ENCODE measurements around the gene DLD. TPM values are rescaled to one million over a fixed set of nuclear protein-coding genes. Genes with fewer than 3 reads are reported as not detected.

The DLD gene
- total RNA-seq, 1 donor from 2014 or later = 342 TPM

DNA sequence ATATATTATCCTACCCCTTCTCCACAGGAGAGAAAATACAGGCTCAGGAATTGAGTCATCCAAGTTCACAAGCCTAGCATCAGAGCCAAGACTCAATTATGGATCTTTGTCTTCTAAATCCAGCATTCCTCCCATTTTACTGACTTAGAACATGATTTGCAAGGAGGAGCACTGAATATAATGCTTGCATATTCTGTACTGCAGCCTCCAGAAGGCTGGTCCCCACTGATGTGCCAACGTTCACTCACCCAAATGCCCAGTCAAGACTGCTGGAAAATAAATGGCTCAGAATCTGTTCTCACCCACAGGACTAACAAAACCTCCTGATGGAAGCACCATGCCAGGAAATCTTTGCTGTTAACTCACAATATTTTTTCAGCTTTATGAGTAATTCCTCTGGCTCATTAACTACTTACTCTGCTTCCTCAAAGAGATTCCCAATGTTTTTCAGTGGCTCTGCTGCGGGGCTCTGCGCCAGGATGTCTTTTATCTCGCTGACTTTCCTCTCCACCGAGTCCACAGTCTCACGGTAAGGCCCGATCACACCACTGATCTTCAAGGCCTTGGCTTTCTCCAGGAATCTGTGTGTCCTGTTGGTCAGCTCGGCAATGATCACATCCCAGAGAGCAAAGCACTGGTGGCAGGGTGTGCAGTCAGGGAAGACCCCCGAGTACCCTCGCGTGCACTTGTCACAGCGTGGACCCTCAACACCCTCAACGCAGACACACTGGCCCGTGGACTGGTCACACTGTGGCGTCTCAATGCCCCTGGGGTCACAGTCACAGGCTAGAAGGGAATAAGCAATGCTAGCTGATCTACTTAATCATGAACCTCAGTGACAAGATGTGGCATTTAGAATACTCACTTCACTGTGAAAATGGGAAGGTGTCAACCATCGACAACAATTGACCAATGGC lies 48.8 kb downstream of the DLD start:
- DNase-seq = peak; percentile 71
- Histone ChIP-seq H3K4me1 (peaks cover 71% of the 10 kb centered on the region), H3K36me3 (peaks cover 61% of the 10 kb centered on the region), H3K27ac (replicated peaks) (peak overlapping the region; percentile 69), H3K9me3 (replicated peaks) (no peaks in the 10 kb centered on the region), H3K4me3 (no peak overlapping the region), H3K27me3 (ENCODE audit: low read depth) (no peaks in the 10 kb centered on the region)
- TF ChIP-seq, protein P1, sequence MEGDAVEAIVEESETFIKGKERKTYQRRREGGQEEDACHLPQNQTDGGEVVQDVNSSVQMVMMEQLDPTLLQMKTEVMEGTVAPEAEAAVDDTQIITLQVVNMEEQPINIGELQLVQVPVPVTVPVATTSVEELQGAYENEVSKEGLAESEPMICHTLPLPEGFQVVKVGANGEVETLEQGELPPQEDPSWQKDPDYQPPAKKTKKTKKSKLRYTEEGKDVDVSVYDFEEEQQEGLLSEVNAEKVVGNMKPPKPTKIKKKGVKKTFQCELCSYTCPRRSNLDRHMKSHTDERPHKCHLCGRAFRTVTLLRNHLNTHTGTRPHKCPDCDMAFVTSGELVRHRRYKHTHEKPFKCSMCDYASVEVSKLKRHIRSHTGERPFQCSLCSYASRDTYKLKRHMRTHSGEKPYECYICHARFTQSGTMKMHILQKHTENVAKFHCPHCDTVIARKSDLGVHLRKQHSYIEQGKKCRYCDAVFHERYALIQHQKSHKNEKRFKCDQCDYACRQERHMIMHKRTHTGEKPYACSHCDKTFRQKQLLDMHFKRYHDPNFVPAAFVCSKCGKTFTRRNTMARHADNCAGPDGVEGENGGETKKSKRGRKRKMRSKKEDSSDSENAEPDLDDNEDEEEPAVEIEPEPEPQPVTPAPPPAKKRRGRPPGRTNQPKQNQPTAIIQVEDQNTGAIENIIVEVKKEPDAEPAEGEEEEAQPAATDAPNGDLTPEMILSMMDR (IDR thresholded peaks at IDR 0.05; ENCODE audit: borderline replicate concordance) = no peak
- intact Hi-C loops (cut with micrococcal nuclease) = no loop called here

DNA sequence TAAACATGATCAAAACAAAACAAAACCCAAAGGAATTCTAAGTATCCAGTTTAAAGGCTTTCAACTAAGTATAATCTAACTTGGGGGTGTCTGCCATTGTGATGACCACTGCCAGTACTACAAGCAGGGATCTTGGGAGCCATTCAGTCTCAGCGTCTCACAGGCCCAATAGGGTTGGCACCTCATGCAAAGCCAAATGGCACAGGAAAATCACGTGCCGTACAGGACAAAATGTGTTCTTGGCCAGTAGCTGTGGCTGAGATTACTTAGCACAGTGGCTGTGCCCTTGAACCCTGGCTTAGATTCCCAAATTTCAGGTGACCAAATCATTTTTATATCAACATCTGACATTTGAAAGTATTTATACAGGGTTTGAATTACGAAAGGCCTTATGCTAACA lies 50.0 kb downstream of the DLD start:
- Histone ChIP-seq H3K27me3 (ENCODE audit: low read depth) (no peaks in the 10 kb centered on the region), H3K36me3 (peaks cover 49% of the 10 kb centered on the region), H3K4me1 (peaks cover 75% of the 10 kb centered on the region), H3K27ac (replicated peaks) (peak overlapping the region; percentile 69), H3K9me3 (replicated peaks) (no peaks in the 10 kb centered on the region), H3K4me3 (no peak overlapping the region)
- intact Hi-C loops (cut with micrococcal nuclease) = no loop called here
- DNase-seq = no peak
- TF ChIP-seq, protein P1 (IDR thresholded peaks at IDR 0.05; ENCODE audit: borderline replicate concordance) = no peak

DNA sequence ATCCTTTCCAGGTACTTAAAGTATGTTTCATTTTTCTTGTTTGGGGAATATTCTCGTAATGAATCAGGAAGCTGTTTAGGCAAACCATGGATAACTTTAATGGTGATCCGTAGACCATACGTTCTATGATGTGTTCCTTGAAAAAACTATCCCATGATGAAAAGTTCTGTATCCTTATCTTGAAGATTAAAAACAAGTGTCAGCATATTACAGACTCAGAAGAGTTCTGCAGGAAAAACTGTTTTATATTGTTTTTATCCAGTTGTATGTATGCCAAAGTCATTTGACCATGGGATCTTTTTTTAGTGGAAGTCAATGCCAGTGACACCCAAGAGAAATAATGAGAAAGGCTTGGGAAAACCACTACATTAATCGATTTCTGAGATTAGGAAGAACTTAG lies 52.0 kb downstream of the DLD start:
- intact Hi-C loops (cut with micrococcal nuclease) = no loop called here
- Histone ChIP-seq H3K4me3 (no peak overlapping the region), H3K27ac (replicated peaks) (peak overlapping the region; percentile 59), H3K4me1 (peaks cover 78% of the 10 kb centered on the region), H3K27me3 (ENCODE audit: low read depth) (no peaks in the 10 kb centered on the region), H3K9me3 (replicated peaks) (no peaks in the 10 kb centered on the region), H3K36me3 (peaks cover 53% of the 10 kb centered on the region)
- TF ChIP-seq, protein P1 (IDR thresholded peaks at IDR 0.05; ENCODE audit: borderline replicate concordance) = no peak
- DNase-seq = no peak

DNA sequence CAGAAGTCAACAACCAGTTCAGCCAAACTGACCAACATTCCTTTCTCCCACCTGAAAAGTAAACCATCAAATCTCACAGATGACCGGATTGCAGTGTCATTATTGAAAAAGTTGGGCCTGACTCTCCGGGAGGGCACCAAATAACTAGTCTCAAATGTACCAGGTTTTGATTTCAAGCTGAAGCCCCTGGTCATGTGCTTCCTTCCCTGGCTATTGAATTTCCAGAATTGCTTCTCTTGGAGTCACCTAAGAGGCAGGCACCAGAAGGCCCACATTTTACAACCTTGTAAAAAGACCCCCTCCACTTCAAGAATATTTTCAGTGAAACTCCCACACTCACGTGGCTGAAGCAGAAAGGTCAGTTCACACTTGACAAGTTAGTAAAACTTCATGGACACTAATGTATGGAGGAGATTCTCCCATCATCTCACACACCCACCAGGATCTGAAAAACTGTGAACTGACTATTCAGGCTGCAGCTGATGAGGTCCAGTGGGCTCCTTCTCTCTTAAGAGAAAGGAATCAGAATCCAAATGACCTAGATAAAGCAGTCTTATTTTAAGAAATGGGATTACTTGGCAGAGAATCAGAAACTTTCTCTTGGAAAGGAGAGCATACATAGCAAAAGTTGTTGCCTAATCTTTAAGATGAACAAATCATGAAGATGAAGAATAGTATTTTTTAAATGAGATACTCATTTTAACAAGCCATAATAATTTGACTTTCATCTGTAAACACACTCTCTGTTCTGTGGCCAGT lies 53.6 kb downstream of the DLD start:
- DNase-seq = no peak
- Histone ChIP-seq H3K4me1 (peaks cover 74% of the 10 kb centered on the region), H3K27ac (replicated peaks) (peak overlapping the region; percentile 59), H3K27me3 (ENCODE audit: low read depth) (no peaks in the 10 kb centered on the region), H3K4me3 (no peak overlapping the region), H3K9me3 (replicated peaks) (no peaks in the 10 kb centered on the region), H3K36me3 (peaks cover 69% of the 10 kb centered on the region)
- TF ChIP-seq, protein P1 (IDR thresholded peaks at IDR 0.05; ENCODE audit: borderline replicate concordance) = no peak
- intact Hi-C loops (cut with micrococcal nuclease) = no loop called here

DNA sequence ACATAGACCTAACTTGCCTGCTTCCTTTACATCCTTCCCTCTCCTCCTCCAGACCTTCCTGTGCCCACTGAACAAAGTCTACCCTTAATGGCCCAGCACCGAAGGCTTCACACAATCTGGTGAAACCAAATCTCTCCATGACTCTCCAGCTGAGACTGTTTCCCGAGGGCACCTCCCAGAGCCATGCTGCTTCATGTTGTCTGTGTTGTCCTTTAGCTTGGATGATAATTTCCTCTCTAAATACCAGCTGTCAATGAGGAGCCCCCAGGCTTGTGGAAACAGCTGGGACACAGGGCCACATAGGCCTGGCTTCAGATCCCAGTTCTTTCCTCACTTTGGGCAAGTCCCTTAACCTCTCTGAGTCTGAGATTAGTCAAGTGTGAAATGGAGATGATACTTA lies 54.3 kb downstream of the DLD start:
- H3K27me3 ChIP-seq (ENCODE audit: low read depth) = no peaks in the 10 kb centered on the region

More for the DNA sequence above, 54.3 kb downstream of the DLD start:
- intact Hi-C loops (cut with micrococcal nuclease) = no loop called here
- H3K27ac ChIP-seq (replicated peaks) = peak overlapping the region; percentile 59
- TF ChIP-seq, protein P1 (IDR thresholded peaks at IDR 0.05; ENCODE audit: borderline replicate concordance) = no peak
- peaks cover 72% of the 10 kb centered on the region for H3K4me1 ChIP-seq
- peaks cover 67% of the 10 kb centered on the region for H3K36me3 ChIP-seq
- DNase-seq = no peak
- H3K9me3 ChIP-seq (replicated peaks) = no peaks in the 10 kb centered on the region
- no peak overlapping the region for H3K4me3 ChIP-seq
